OCI-LY1 (cell line): ENCODE results near the gene PNCK.

Experiments
- H2AFZ ChIP-seq: fragments of 200-600 bp; sonication (generic), shearing (Covaris generic); 2 replicates; pipeline ENCODE4 v1.6.0; 2014; ENCODE audit warnings: antibody characterized with exemption, mild to moderate bottlenecking, low read length
- H3F3A ChIP-seq: fragments of 200-600 bp; sonication (generic), shearing (Covaris generic); 2 replicates; pipeline ENCODE4 v1.6.0; 2014; ENCODE audit warnings: mild to moderate bottlenecking, antibody characterized with exemption, low read length, moderate library complexity; ENCODE audit not compliant: insufficient read depth
- H3K27ac ChIP-seq: fragments of 200-600 bp; sonication (generic); 2 replicates; pipeline ENCODE4 v1.5.1; 2014; ENCODE audit warnings: low read length, mixed run types, mild to moderate bottlenecking, low read depth; ENCODE audit not compliant: poor library complexity, severe bottlenecking
- H3K27me3 ChIP-seq: fragments of 200-600 bp; sonication (generic); 2 replicates; pipeline ENCODE4 v1.6.0; 2014; ENCODE audit warnings: antibody characterized with exemption, mild to moderate bottlenecking, low read length, moderate library complexity; ENCODE audit not compliant: insufficient read depth
- H3K36me3 ChIP-seq: fragments of 200-600 bp; sonication (generic); 2 replicates; pipeline ENCODE4 v1.6.1; 2014; ENCODE audit warnings: mild to moderate bottlenecking, antibody characterized with exemption, low read length, moderate library complexity, mixed read lengths; ENCODE audit not compliant: insufficient read depth
- H3K4me1 ChIP-seq: fragments of 200-600 bp; sonication (generic); 2 replicates; pipeline ENCODE4 v1.5.1; 2014; ENCODE audit warnings: mild to moderate bottlenecking, low read length, moderate library complexity; ENCODE audit not compliant: insufficient read depth, severe bottlenecking
- H3K4me2 ChIP-seq: fragments of 200-600 bp; sonication (generic), shearing (Covaris generic); 2 replicates; pipeline ENCODE4 v1.6.1; 2014; ENCODE audit warnings: low read length
- H3K4me3 ChIP-seq: fragments of 200-600 bp; sonication (generic); 2 replicates; pipeline ENCODE4 v1.5.1; 2014; ENCODE audit warnings: low read length, low read depth, mild to moderate bottlenecking, mixed read lengths; ENCODE audit not compliant: poor library complexity, severe bottlenecking
- H3K79me2 ChIP-seq: fragments of 200-600 bp; shearing (Covaris generic); 2 replicates; pipeline ENCODE4 v1.6.1; 2016; ENCODE audit warnings: mixed run types, low read length, mixed read lengths; ENCODE audit not compliant: insufficient read depth
- H3K9ac ChIP-seq: fragments of 200-600 bp; sonication (generic), shearing (Covaris generic); 2 replicates; pipeline ENCODE4 v1.6.1; 2014; ENCODE audit warnings: mild to moderate bottlenecking, low read length, mixed read lengths
- H3K9me2 ChIP-seq: fragments of 200-600 bp; sonication (generic), shearing (Covaris generic); 2 replicates; pipeline ENCODE4 v1.6.1; 2014; ENCODE audit warnings: low read depth, mild to moderate bottlenecking, low read length, mixed read lengths
- H3K9me3 ChIP-seq: fragments of 200-600 bp; shearing (Covaris generic); 2 replicates; pipeline ENCODE4 v1.6.1; 2014; ENCODE audit warnings: low read length, mixed read lengths
- H4K20me1 ChIP-seq: fragments of 200-600 bp; sonication (generic), shearing (Covaris generic); 2 replicates; pipeline ENCODE4 v1.6.0; 2016; ENCODE audit warnings: mild to moderate bottlenecking, low read length; ENCODE audit not compliant: insufficient read depth
- CTCF ChIP-seq: fragments of 200-600 bp; sonication (generic), shearing (Covaris generic); IDR thresholded peaks from 2 replicates; pipeline ENCODE4 v1.5.1; 2017; ENCODE audit warnings: mild to moderate bottlenecking, antibody characterized with exemption, low read length, moderate library complexity, mixed read lengths
- EZH2 ChIP-seq: fragments of 200-600 bp; sonication (generic), shearing (Covaris generic); IDR thresholded peaks from 2 replicates; pipeline ENCODE4 v1.8.0; 2017; ENCODE audit warnings: borderline replicate concordance, mixed run types, mild to moderate bottlenecking, antibody characterized with exemption, low read length, moderate library complexity, mixed read lengths

The PNCK gene

GRCh38 chrX:153624196-153625091, 49.2 kb downstream of the PNCK start:
- Histone ChIP-seq H3K9ac (no peak overlapping the region), H3K79me2 (no peaks in the 10 kb centered on the region), H3K27me3 (no peaks in the 10 kb centered on the region), H3F3A (no peaks in the 10 kb centered on the region), H3K9me2 (no peaks in the 10 kb centered on the region), H3K4me1 (no peaks in the 10 kb centered on the region), H3K27ac (no peak overlapping the region), H2AFZ (no peak overlapping the region), H3K4me2 (no peak overlapping the region), H3K9me3 (no peaks in the 10 kb centered on the region), H4K20me1 (no peaks in the 10 kb centered on the region), H3K36me3 (no peaks in the 10 kb centered on the region), H3K4me3 (no peak overlapping the region)
- TF ChIP-seq EZH2 (no peak), CTCF (no peak)

DNA sequence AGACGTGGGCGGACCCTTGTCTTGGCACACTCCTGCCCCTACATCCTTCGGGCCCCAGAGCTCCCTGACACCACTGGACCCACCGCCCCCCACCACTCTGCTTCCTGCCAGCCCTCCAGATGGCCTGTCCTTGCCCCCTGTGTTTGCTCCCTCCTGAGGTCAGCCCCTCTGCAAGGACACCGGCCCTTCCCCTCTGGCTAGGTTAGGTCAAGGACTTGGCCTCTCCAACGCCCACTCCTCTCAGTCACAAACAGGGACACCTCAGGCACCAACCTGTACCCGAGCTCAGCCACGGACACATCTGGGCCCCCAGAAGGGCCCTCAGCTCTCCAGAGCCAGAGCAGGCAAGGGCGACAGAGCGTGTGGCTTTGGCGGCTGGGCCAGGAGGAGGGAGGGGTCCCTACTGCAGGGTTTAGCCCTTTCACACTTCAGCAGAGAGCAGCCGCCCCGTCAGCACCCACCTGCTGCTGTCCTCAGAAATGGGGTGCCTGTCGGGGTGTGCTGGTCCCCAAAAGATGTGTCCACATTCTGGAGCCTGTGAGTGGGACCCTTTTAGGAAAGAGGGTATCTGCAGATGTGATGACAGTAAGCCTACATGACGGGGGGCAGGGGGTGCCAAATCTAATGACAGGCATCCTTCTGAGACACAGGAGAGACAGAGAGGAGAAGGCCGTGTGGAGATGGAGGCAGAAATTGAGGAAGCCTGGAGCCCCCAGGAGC, 50.1 kb downstream of the PNCK start:
- no peaks in the 10 kb centered on the region for H4K20me1 ChIP-seq
- no peaks in the 10 kb centered on the region for H3K4me1 ChIP-seq
- H3K9me3 ChIP-seq, result no peaks in the 10 kb centered on the region
- no peaks in the 10 kb centered on the region for H3K79me2 ChIP-seq
- no peak overlapping the region for H3K9ac ChIP-seq
- no peaks in the 10 kb centered on the region for H3K9me2 ChIP-seq
- no peak overlapping the region for H3K4me3 ChIP-seq
- no peak overlapping the region for H3K4me2 ChIP-seq
- H2AFZ ChIP-seq, result no peak overlapping the region
- no peak for TF ChIP-seq CTCF
- no peak for TF ChIP-seq EZH2
- H3K27ac ChIP-seq, result no peak overlapping the region
- H3K36me3 ChIP-seq, result no peaks in the 10 kb centered on the region
- H3F3A ChIP-seq, result no peaks in the 10 kb centered on the region
- no peaks in the 10 kb centered on the region for H3K27me3 ChIP-seq

GRCh38 chrX:153622661-153623309, 50.8 kb downstream of the PNCK start:
- Histone ChIP-seq H3K4me3 (no peak overlapping the region), H3F3A (no peaks in the 10 kb centered on the region), H4K20me1 (no peaks in the 10 kb centered on the region), H3K9me3 (no peaks in the 10 kb centered on the region), H3K79me2 (no peaks in the 10 kb centered on the region), H3K4me2 (no peak overlapping the region), H3K36me3 (no peaks in the 10 kb centered on the region), H3K9me2 (no peaks in the 10 kb centered on the region), H3K9ac (no peak overlapping the region), H3K27ac (no peak overlapping the region), H3K27me3 (no peaks in the 10 kb centered on the region), H2AFZ (no peak overlapping the region), H3K4me1 (no peaks in the 10 kb centered on the region)
- TF ChIP-seq CTCF (no peak), EZH2 (no peak)
